ENCODE data around the gene ANO3.

- TF ChIP-seq POLR2A (IDR thresholded peaks at IDR 0.05) (no peak), CTCF (IDR thresholded peaks at IDR 0.05) (no peak)
Observed at GRCh38 chr11:26420331-26420730, 88.4 kb downstream of the ANO3 start.

Data from uterus (tissue), 2 donors.